ENCODE measurements around the gene ARIH2.

- TF ChIP-seq POLR2A (IDR thresholded peaks at IDR 0.05) = no peak
- TF ChIP-seq CTCF (IDR thresholded peaks at IDR 0.05 in 4 of 5, conservative IDR thresholded peaks at IDR 0.05 in 1 of 5) = no peak
Observed at GRCh38 chr3:49026536-49026935, 107.9 kb downstream of the ARIH2 start.

Measured in gastrocnemius medialis (tissue), 4 donors.